Uterus (tissue), 2 donors: ENCODE data around the gene SULT6B1.

ENCODE experiments used
- POLR2A ChIP-seq, 2 donors: fragments of 450-650 bp; IDR thresholded peaks; one replicate each; pipeline ENCODE4 v1.6.1; 2016; ENCODE audit warnings: antibody characterized with exemption in 2 of 2, mild to moderate bottlenecking in 1 of 2, moderate library complexity in 1 of 2
- TF ChIP-seq, protein P1 (sequence below), 4 experiments: fragments of 200-600 bp in 2 of 4; fragments of 450-650 bp in 2 of 4; sonication (generic) in 2 of 4; IDR thresholded peaks; one replicate each; pipeline ENCODE4 v1.5.1; 2016 to 2019; ENCODE audit warnings: antibody characterized with exemption in 4 of 4, mild to moderate bottlenecking in 2 of 4, moderate library complexity in 1 of 4

- TF ChIP-seq POLR2A (IDR thresholded peaks at IDR 0.05): no peak
- TF ChIP-seq, protein P1, sequence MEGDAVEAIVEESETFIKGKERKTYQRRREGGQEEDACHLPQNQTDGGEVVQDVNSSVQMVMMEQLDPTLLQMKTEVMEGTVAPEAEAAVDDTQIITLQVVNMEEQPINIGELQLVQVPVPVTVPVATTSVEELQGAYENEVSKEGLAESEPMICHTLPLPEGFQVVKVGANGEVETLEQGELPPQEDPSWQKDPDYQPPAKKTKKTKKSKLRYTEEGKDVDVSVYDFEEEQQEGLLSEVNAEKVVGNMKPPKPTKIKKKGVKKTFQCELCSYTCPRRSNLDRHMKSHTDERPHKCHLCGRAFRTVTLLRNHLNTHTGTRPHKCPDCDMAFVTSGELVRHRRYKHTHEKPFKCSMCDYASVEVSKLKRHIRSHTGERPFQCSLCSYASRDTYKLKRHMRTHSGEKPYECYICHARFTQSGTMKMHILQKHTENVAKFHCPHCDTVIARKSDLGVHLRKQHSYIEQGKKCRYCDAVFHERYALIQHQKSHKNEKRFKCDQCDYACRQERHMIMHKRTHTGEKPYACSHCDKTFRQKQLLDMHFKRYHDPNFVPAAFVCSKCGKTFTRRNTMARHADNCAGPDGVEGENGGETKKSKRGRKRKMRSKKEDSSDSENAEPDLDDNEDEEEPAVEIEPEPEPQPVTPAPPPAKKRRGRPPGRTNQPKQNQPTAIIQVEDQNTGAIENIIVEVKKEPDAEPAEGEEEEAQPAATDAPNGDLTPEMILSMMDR (IDR thresholded peaks at IDR 0.05): no peak
Observed at GRCh38 chr2:37119157-37119556, 69.3 kb downstream of the SULT6B1 start.
